C4-2B (cell line): ENCODE measurements around the gene C2CD2.

ENCODE experiments used
- CTCF ChIP-seq: fragments of 450-650 bp; conservative IDR thresholded peaks from 2 replicates; pipeline ENCODE4 v1.5.1; 2017; ENCODE audit warnings: mild to moderate bottlenecking
- ZFX ChIP-seq: fragments of 450-650 bp; IDR thresholded peaks from 2 replicates; pipeline ENCODE4 v1.6.1; 2017

GRCh38 chr21:41931041-41931451 lies 22.8 kb downstream of the C2CD2 start:
- TF ChIP-seq CTCF (no peak), ZFX (no peak)
